ENCODE data around the gene HEBP1. TPM values are rescaled to one million over a fixed set of nuclear protein-coding genes. Genes with fewer than 3 reads are reported as not detected.
"Not testable (repeated sequence)": the region's sequence is repeated elsewhere in the genome, so short reads cannot be mapped to it uniquely, and the experiment has no call there.

The HEBP1 gene
- total RNA-seq, 1 donor from 2014 or later = 13.3 TPM

- H3K4me1 Mint-ChIP-seq (ENCODE audit: low read depth); H3K27ac Mint-ChIP-seq; DNase-seq (ENCODE audit: low spot score); H3K27me3 Mint-ChIP-seq (ENCODE audit: low read depth); H3K4me3 Mint-ChIP-seq (ENCODE audit: low read depth); H3K9me3 Mint-ChIP-seq; intact Hi-C loops (cut with micrococcal nuclease); H3K36me3 Mint-ChIP-seq (ENCODE audit: low read depth): not testable (repeated sequence)
These were observed 35.3 kb upstream of the HEBP1 start for GRCh38 chr12:13035335-13035734.

GRCh38 chr12:13033476-13033875 is 33.4 kb upstream of the HEBP1 start:
- no peak overlapping the region for H3K27ac Mint-ChIP-seq
- intact Hi-C loops (cut with micrococcal nuclease) = no loop called here
- H3K36me3 Mint-ChIP-seq (ENCODE audit: low read depth) = no peaks in the 10 kb centered on the region
- H3K4me3 Mint-ChIP-seq (ENCODE audit: low read depth) = no peak overlapping the region
- DNase-seq (ENCODE audit: low spot score) = no peak
- H3K4me1 Mint-ChIP-seq (ENCODE audit: low read depth) = no peaks in the 10 kb centered on the region
- peaks cover 10% of the 10 kb centered on the region for H3K27me3 Mint-ChIP-seq (ENCODE audit: low read depth)
- H3K9me3 Mint-ChIP-seq = no peaks in the 10 kb centered on the region

DNA sequence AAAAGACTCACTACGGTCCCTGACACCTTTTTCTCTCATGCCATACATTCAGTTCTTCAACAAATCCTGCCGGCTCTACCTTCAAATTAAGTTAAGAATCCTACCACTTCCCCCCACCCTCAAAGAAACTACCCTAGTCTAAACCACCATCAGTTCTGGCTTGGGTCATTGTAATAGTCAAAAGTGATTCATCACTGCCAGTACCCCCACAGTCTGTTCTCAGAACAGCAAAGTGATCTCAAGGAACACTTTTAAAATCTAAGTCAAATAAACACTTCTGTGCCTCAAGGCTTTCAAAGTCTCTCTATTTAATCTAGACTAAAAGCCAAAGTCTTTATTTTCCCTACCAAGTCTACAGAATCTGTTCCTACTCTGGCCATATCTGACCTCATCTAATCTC is 32.1 kb upstream of the HEBP1 start:
- no peak for DNase-seq (ENCODE audit: low spot score)
- Mint-ChIP-seq H3K9me3 (no peaks in the 10 kb centered on the region), H3K27me3 (ENCODE audit: low read depth) (peaks cover 12% of the 10 kb centered on the region), H3K36me3 (ENCODE audit: low read depth) (no peaks in the 10 kb centered on the region), H3K27ac (no peak overlapping the region), H3K4me3 (ENCODE audit: low read depth) (no peak overlapping the region), H3K4me1 (ENCODE audit: low read depth) (no peaks in the 10 kb centered on the region)
- intact Hi-C loops (cut with micrococcal nuclease) = no loop called here

- intact Hi-C loops (cut with micrococcal nuclease) = no loop called here
- Mint-ChIP-seq H3K4me3 (ENCODE audit: low read depth) (no peak overlapping the region), H3K27ac (no peak overlapping the region), H3K36me3 (ENCODE audit: low read depth) (no peaks in the 10 kb centered on the region), H3K4me1 (ENCODE audit: low read depth) (no peaks in the 10 kb centered on the region), H3K27me3 (ENCODE audit: low read depth) (peaks cover 23% of the 10 kb centered on the region), H3K9me3 (no peaks in the 10 kb centered on the region)
- no peak for DNase-seq (ENCODE audit: low spot score)
These were observed 30.7 kb upstream of the HEBP1 start for GRCh38 chr12:13030541-13031291.

GRCh38 chr12:13028825-13029570 is 28.9 kb upstream of the HEBP1 start:
- no peaks in the 10 kb centered on the region for H3K4me1 Mint-ChIP-seq (ENCODE audit: low read depth)
- H3K27me3 Mint-ChIP-seq (ENCODE audit: low read depth) = peaks cover 27% of the 10 kb centered on the region
- no peaks in the 10 kb centered on the region for H3K9me3 Mint-ChIP-seq
- no peak overlapping the region for H3K27ac Mint-ChIP-seq
- no peak for DNase-seq (ENCODE audit: low spot score)
- intact Hi-C loops (cut with micrococcal nuclease) = no loop called here
- no peak overlapping the region for H3K4me3 Mint-ChIP-seq (ENCODE audit: low read depth)
- no peaks in the 10 kb centered on the region for H3K36me3 Mint-ChIP-seq (ENCODE audit: low read depth)

- Mint-ChIP-seq H3K36me3 (ENCODE audit: low read depth) (no peaks in the 10 kb centered on the region), H3K27me3 (ENCODE audit: low read depth) (peaks cover 31% of the 10 kb centered on the region), H3K4me3 (ENCODE audit: low read depth) (no peak overlapping the region), H3K4me1 (ENCODE audit: low read depth) (no peaks in the 10 kb centered on the region), H3K9me3 (no peaks in the 10 kb centered on the region), H3K27ac (no peak overlapping the region)
- DNase-seq (ENCODE audit: low spot score) = no peak
- intact Hi-C loops (cut with micrococcal nuclease) = no loop called here
These were observed 27.4 kb upstream of the HEBP1 start for GRCh38 chr12:13027508-13027907.

GRCh38 chr12:13027032-13027431 is 27.0 kb upstream of the HEBP1 start:
- H3K36me3 Mint-ChIP-seq (ENCODE audit: low read depth) = no peaks in the 10 kb centered on the region
- H3K27me3 Mint-ChIP-seq (ENCODE audit: low read depth) = peaks cover 31% of the 10 kb centered on the region
- no peak overlapping the region for H3K27ac Mint-ChIP-seq
- no peak for DNase-seq (ENCODE audit: low spot score)
- no peak overlapping the region for H3K4me3 Mint-ChIP-seq (ENCODE audit: low read depth)
- no peaks in the 10 kb centered on the region for H3K4me1 Mint-ChIP-seq (ENCODE audit: low read depth)
- no peaks in the 10 kb centered on the region for H3K9me3 Mint-ChIP-seq
- intact Hi-C loops (cut with micrococcal nuclease) = no loop called here

DNA sequence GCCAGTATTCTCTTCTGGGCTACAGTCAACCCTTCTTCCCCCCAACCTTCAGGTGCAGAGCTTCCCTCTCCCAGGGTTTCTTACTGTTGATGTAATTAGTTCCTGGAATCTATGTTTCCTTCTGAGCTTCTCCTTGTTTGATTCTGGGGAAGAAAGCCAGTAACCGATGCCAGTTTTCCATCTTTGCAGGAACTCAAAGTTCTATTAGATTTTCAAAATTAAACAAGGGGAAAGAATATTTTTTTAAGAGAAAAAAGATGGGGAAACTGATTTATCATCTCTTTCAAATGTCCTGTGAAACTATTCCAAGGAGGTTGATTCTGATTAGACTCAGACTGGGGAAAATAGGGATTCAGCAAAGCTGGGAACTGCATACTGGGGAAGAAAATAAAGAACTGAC is 26.2 kb upstream of the HEBP1 start:
- Mint-ChIP-seq H3K4me1 (ENCODE audit: low read depth) (no peaks in the 10 kb centered on the region), H3K36me3 (ENCODE audit: low read depth) (no peaks in the 10 kb centered on the region), H3K9me3 (no peaks in the 10 kb centered on the region), H3K27ac (no peak overlapping the region), H3K4me3 (ENCODE audit: low read depth) (no peak overlapping the region), H3K27me3 (ENCODE audit: low read depth) (peaks cover 31% of the 10 kb centered on the region)
- intact Hi-C loops (cut with micrococcal nuclease) = no loop called here
- DNase-seq (ENCODE audit: low spot score) = no peak

- Mint-ChIP-seq H3K27ac (no peak overlapping the region), H3K4me1 (ENCODE audit: low read depth) (no peaks in the 10 kb centered on the region), H3K4me3 (ENCODE audit: low read depth) (no peak overlapping the region), H3K36me3 (ENCODE audit: low read depth) (no peaks in the 10 kb centered on the region), H3K9me3 (no peaks in the 10 kb centered on the region), H3K27me3 (ENCODE audit: low read depth) (peaks cover 31% of the 10 kb centered on the region)
- no peak for DNase-seq (ENCODE audit: low spot score)
- intact Hi-C loops (cut with micrococcal nuclease) = no loop called here
These were observed 24.5 kb upstream of the HEBP1 start for GRCh38 chr12:13024531-13024916.

DNA sequence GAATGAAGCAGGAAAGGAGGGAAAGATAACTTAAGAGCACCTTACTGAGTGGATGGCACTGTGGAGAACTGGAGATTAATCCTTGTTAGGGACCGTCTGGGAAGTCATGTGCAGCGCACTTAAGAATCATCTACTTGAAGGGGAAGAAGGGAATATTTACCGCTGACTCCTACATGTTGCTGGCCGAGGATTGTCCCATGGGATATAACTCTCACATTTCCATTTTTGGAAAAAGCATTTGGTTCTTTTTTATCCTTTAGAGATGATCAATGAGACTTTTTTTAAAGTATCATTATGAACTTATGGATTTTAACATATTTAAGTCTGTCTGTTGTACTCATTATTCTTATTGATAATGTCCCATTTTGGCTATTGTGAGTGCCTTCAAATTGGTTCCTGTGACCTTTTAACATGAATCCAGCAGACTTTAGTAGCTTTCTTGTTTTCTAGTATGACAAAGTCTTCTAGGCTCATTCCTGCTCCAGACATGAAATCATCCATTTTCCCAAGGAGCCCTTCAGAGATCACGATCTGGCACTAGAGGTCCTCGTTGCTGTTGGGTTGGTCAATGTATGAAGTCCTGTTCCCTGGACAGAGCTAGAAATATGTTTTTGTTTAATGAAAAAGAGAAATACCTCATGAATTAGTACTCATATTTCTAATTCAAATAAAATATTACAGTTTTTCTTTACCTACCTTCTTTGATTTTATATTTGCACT is 23.9 kb upstream of the HEBP1 start:
- no peak overlapping the region for H3K4me3 Mint-ChIP-seq (ENCODE audit: low read depth)
- H3K4me1 Mint-ChIP-seq (ENCODE audit: low read depth) = no peaks in the 10 kb centered on the region
- H3K9me3 Mint-ChIP-seq = no peaks in the 10 kb centered on the region
- H3K36me3 Mint-ChIP-seq (ENCODE audit: low read depth) = no peaks in the 10 kb centered on the region
- H3K27me3 Mint-ChIP-seq (ENCODE audit: low read depth) = peaks cover 31% of the 10 kb centered on the region
- DNase-seq (ENCODE audit: low spot score) = no peak
- H3K27ac Mint-ChIP-seq = no peak overlapping the region
- intact Hi-C loops (cut with micrococcal nuclease) = no loop called here

GRCh38 chr12:13022851-13023271 is 22.8 kb upstream of the HEBP1 start:
- Mint-ChIP-seq H3K27ac (no peak overlapping the region), H3K36me3 (ENCODE audit: low read depth) (no peaks in the 10 kb centered on the region), H3K9me3 (no peaks in the 10 kb centered on the region), H3K4me3 (ENCODE audit: low read depth) (no peak overlapping the region), H3K4me1 (ENCODE audit: low read depth) (no peaks in the 10 kb centered on the region), H3K27me3 (ENCODE audit: low read depth) (peaks cover 37% of the 10 kb centered on the region)
- DNase-seq (ENCODE audit: low spot score) = no peak
- intact Hi-C loops (cut with micrococcal nuclease) = no loop called here

DNA sequence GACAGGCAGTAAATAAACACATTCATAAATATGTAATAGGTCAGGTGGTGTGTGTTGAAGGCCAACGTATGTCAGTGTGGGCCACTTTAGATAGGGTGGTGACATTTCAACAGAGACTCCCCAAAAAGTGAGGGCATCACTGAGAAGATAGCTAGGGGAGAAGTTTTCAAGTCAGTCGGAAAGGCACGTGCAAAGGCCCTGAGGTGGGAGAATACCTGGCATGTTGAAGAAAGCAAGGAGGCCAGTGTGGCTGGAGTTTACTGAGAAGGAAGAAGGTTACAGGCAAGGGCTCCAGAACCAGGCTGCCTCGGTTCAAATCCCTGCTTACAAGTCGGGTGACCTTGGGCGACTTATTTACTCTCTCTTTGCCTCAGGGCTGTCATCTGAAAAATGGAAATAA is 11.0 kb upstream of the HEBP1 start:
- Mint-ChIP-seq H3K9me3 (no peaks in the 10 kb centered on the region), H3K27me3 (ENCODE audit: low read depth) (peaks cover 26% of the 10 kb centered on the region), H3K36me3 (ENCODE audit: low read depth) (no peaks in the 10 kb centered on the region), H3K4me1 (ENCODE audit: low read depth) (no peaks in the 10 kb centered on the region), H3K4me3 (ENCODE audit: low read depth) (no peak overlapping the region), H3K27ac (no peak overlapping the region)
- intact Hi-C loops (cut with micrococcal nuclease) = no loop called here
- DNase-seq (ENCODE audit: low spot score) = no peak
